Natural killer cell (primary cell): ENCODE data around the gene CD8B2. TPM values are rescaled to one million over a fixed set of nuclear protein-coding genes. Genes with fewer than 3 reads are reported as not detected.

Source experiments
- ATAC-seq, 3 donors: fragments of 150-1000 bp in 2 of 3; fragments of 200-7000 bp in 1 of 3; cut with Tn5 transposase; 1 replicate in 1 of 3; 2 replicates in 2 of 3; pipeline ENCODE4 v1.10.0; 2021; ENCODE audit warnings: mild to moderate bottlenecking in 2 of 3, moderate library complexity in 2 of 3
- DNase-seq, 2 donors: peaks; one replicate each; pipeline versions ENCODE4 v3.0.0 to v3.0.0-alpha.2; 2013 to 2021; ENCODE audit warnings: mixed read lengths in 1 of 2
- H3K27ac ChIP-seq: one replicate; pipeline ENCODE4 v1.5.1; 2013; ENCODE audit warnings: mild to moderate bottlenecking, low read length
- H3K27me3 ChIP-seq: one replicate; pipeline ENCODE4 v1.6.1; 2013; ENCODE audit warnings: low read length; ENCODE audit not compliant: control insufficient read depth, insufficient read depth
- H3K36me3 ChIP-seq: one replicate; pipeline ENCODE4 v1.6.1; 2013; ENCODE audit warnings: low read length; ENCODE audit not compliant: control insufficient read depth, insufficient read depth
- H3K4me1 ChIP-seq: one replicate; pipeline ENCODE4 v1.6.1; 2013; ENCODE audit warnings: low read length; ENCODE audit not compliant: control insufficient read depth, insufficient read depth
- H3K4me3 ChIP-seq: one replicate; pipeline ENCODE4 v1.5.1; 2013; ENCODE audit warnings: low read length
- H3K9me3 ChIP-seq: one replicate; pipeline ENCODE4 v1.6.1; 2013; ENCODE audit warnings: low read length; ENCODE audit not compliant: control insufficient read depth, insufficient read depth
- H3K27ac Mint-ChIP-seq, 2 donors: one replicate each; pipeline ENCODE4 v1.8.0; 2022; ENCODE audit warnings: mild to moderate bottlenecking in 2 of 2, mixed read lengths in 2 of 2, moderate library complexity in 1 of 2
- H3K27me3 Mint-ChIP-seq, 2 donors: one replicate each; pipeline ENCODE4 v1.8.0; 2022; ENCODE audit warnings: low read depth in 2 of 2, mixed read lengths in 2 of 2
- H3K36me3 Mint-ChIP-seq: one replicate; pipeline ENCODE4 v1.8.0; 2022; ENCODE audit warnings: mixed read lengths
- H3K4me1 Mint-ChIP-seq, 2 donors: one replicate each; pipeline ENCODE4 v1.8.0; 2022; ENCODE audit warnings: mixed read lengths in 2 of 2
- H3K4me3 Mint-ChIP-seq: one replicate; pipeline ENCODE4 v1.8.0; 2022; ENCODE audit warnings: mild to moderate bottlenecking, moderate library complexity, mixed read lengths
- H3K9me3 Mint-ChIP-seq, 2 donors: one replicate each; pipeline ENCODE4 v1.8.0; 2022; ENCODE audit warnings: mixed read lengths in 2 of 2
- CTCF ChIP-seq: fragments of 200-600 bp; IDR thresholded peaks from one replicate; pipeline ENCODE4 v1.8.0; 2022; ENCODE audit warnings: antibody characterized with exemption
- WGBS: methylation state at CpG from one replicate; pipeline ENCODE4 v1.1.7; 2013; ENCODE audit warnings: missing lambda C conversion rate; ENCODE audit not compliant: insufficient coverage; 5-methylcytosine and 5-hydroxymethylcytosine counted together
- intact Hi-C: fragments of 100-400 bp; cut with micrococcal nuclease; formaldehyde crosslinking; loops from one replicate; pipeline ENCODE4 v1.14.2; 2022
- total RNA-seq, 4 donors: library from RNA; stranded (reverse); fragments of 120-200 nt in 1 of 4; gene quantifications; one replicate each; pipeline versions ENCODE4 v1.2.3 to v1.2.4, GENCODE V29; 2013 to 2022

CD8B2 gene
- total RNA-seq, 3 donors from 2014 or later (not counting 1 experiment from before 2014, with no cell fraction given), result 0.36 to 1.0 (median 0.49) TPM

GRCh38 chr2:106531676-106532214 is 44.6 kb downstream of the CD8B2 start:
- Histone ChIP-seq H3K36me3 (no peaks in the 10 kb centered on the region), H3K4me3 (no peak overlapping the region), H3K27ac (no peak overlapping the region), H3K9me3 (no peaks in the 10 kb centered on the region), H3K27me3 (no peaks in the 10 kb centered on the region), H3K4me1 (no peaks in the 10 kb centered on the region)
- DNase-seq, result no peak
- Mint-ChIP-seq H3K4me1 (no peaks in the 10 kb centered on the region), H3K27me3 (peaks cover 11 to 31% of the 10 kb centered on the region in 2 donors), H3K27ac (no peak overlapping the region), H3K36me3 (no peaks in the 10 kb centered on the region), H3K9me3 (no peaks in the 10 kb centered on the region), H3K4me3 (no peak overlapping the region)
- 90% methylated on average over 5 of the region's 7 CpGs for WGBS
- TF ChIP-seq CTCF, result no peak
- intact Hi-C loops, result no loop called here
- ATAC-seq, result no peak

DNA sequence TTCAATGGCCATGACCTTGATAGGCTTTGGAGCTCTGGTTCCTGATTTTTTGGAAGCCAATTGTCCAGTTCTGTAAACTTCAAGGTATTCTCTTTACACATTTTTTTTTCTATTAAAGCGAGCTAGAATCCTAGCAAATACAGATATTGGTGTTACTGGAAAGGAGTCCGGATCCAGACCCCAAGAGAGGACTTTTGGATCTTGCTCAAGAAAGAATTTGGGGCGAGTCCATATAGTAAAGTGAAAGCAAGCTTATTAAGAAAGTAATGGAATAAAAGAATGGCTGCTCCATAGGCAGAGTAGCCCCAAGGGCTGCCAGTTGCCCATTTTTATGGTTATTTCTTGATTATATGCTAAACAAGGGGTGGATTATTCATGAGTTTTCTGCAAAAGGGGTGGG is 45.1 kb downstream of the CD8B2 start:
- no peak for TF ChIP-seq CTCF
- Histone ChIP-seq H3K36me3 (no peaks in the 10 kb centered on the region), H3K4me3 (no peak overlapping the region), H3K27ac (no peak overlapping the region), H3K4me1 (no peaks in the 10 kb centered on the region), H3K9me3 (no peaks in the 10 kb centered on the region), H3K27me3 (no peaks in the 10 kb centered on the region)
- DNase-seq (no peak), ATAC-seq (no peak)
- Mint-ChIP-seq H3K27ac (no peak overlapping the region), H3K36me3 (no peaks in the 10 kb centered on the region), H3K4me3 (no peak overlapping the region), H3K4me1 (no peaks in the 10 kb centered on the region), H3K27me3 (peaks cover 11 to 31% of the 10 kb centered on the region in 2 donors), H3K9me3 (no peaks in the 10 kb centered on the region)
- intact Hi-C loops, result no loop called here
- WGBS, result 91% methylated on average over 3 of the region's 3 CpGs

- no peak overlapping the region for H3K27ac ChIP-seq
- H3K4me1 ChIP-seq, result peaks cover 5% of the 10 kb centered on the region
- TF ChIP-seq CTCF, result no peak
- H3K27me3 Mint-ChIP-seq, result peaks cover 9 to 19% of the 10 kb centered on the region in 2 donors
- no peaks in the 10 kb centered on the region for H3K9me3 Mint-ChIP-seq
- intact Hi-C loops, result no loop called here
- H3K36me3 Mint-ChIP-seq, result no peaks in the 10 kb centered on the region
- H3K9me3 ChIP-seq, result no peaks in the 10 kb centered on the region
- no peaks in the 10 kb centered on the region for H3K4me1 Mint-ChIP-seq
- ATAC-seq, result no peak
- 82% methylated on average over 6 of the region's 6 CpGs for WGBS
- no peaks in the 10 kb centered on the region for H3K27me3 ChIP-seq
- no peak overlapping the region for H3K27ac Mint-ChIP-seq
- H3K36me3 ChIP-seq, result no peaks in the 10 kb centered on the region
- no peak overlapping the region for H3K4me3 ChIP-seq
- DNase-seq, result no peak
- no peak overlapping the region for H3K4me3 Mint-ChIP-seq
Observed at GRCh38 chr2:106534471-106534870, 47.3 kb downstream of the CD8B2 start.

DNA sequence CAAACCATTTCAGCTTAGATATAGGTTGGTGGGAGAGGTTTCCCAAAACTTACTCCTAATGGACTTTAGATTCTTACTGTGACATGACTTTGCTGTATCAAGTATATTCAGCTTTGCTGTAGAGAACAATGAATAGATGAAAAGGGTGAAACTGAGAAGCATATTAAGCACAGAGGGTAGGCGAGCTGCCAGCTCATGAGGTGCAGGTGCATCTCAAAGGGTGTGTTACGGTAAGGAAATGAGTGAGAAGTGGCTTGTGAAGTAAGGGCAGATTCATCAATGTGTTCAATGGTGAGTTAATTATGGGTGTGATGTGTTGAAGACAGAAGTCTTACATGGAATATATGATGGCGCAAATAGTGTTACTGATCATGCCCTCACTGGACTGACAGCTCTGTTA is 49.3 kb downstream of the CD8B2 start:
- ATAC-seq (no peak), DNase-seq (no peak)
- no peak overlapping the region for H3K27ac ChIP-seq
- no peaks in the 10 kb centered on the region for H3K27me3 ChIP-seq
- WGBS, result 86% methylated on average over 3 of the region's 3 CpGs
- no peaks in the 10 kb centered on the region for H3K36me3 Mint-ChIP-seq
- peaks cover 5% of the 10 kb centered on the region for H3K4me1 ChIP-seq
- peaks cover 9 to 19% of the 10 kb centered on the region in 2 donors for H3K27me3 Mint-ChIP-seq
- intact Hi-C loops, result no loop called here
- no peak overlapping the region for H3K4me3 ChIP-seq
- H3K9me3 ChIP-seq, result no peaks in the 10 kb centered on the region
- no peaks in the 10 kb centered on the region for H3K4me1 Mint-ChIP-seq
- H3K4me3 Mint-ChIP-seq, result no peak overlapping the region
- no peak overlapping the region for H3K27ac Mint-ChIP-seq
- TF ChIP-seq CTCF, result no peak
- H3K36me3 ChIP-seq, result no peaks in the 10 kb centered on the region
- H3K9me3 Mint-ChIP-seq, result no peaks in the 10 kb centered on the region
